ENCODE data around the gene ERC2.

DNA sequence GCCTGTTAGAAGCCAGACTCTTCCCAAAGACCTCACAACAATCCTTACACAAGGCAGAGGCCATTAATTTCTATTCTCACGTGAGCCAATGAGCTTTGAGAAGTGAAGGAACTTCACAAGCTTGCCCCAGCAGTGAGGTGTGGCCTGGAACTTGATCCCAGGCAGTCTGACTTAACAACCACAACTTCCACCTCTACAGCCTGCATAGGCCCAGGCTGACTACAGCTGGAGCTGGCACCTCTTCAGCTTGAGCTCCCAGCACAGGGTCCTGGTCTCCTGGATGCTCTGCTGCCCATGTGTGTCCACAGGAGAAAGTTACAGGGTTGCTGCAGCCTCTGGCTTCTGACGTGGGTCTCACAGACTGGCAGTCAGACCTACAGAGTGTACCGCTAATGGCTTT lies 111.0 kb downstream of the ERC2 start:
- TF ChIP-seq, protein P1, sequence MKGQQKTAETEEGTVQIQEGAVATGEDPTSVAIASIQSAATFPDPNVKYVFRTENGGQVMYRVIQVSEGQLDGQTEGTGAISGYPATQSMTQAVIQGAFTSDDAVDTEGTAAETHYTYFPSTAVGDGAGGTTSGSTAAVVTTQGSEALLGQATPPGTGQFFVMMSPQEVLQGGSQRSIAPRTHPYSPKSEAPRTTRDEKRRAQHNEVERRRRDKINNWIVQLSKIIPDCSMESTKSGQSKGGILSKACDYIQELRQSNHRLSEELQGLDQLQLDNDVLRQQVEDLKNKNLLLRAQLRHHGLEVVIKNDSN (IDR thresholded peaks at IDR 0.05): no peak
- TF ChIP-seq ZBTB7A (IDR thresholded peaks at IDR 0.05; ENCODE audit: low read depth) (no peak), TEAD4 (IDR thresholded peaks at IDR 0.05) (no peak), EGR1 (IDR thresholded peaks at IDR 0.05) (no peak), EP300 (IDR thresholded peaks at IDR 0.05; ENCODE audit: borderline replicate concordance) (no peak)

All from Ishikawa (cell line).